Calu3 (cell line): ENCODE results near the gene SH3RF3. TPM values are rescaled to one million over a fixed set of nuclear protein-coding genes. Genes with fewer than 3 reads are reported as not detected.

Experiments used
- BruUV-seq: library from RNA; stranded (reverse); fragments of 400-500 nt; replicated peaks from 2 replicates; lab custom pipeline; 2021; lab: Mats Ljungman, UMichigan
- CTCF ChIA-PET: fragments of 300-600 bp; sonication (Branson Sonifier 250); formaldehyde crosslinking; loops from one replicate; lab custom pipeline; 2022; ENCODE audit warnings: antibody characterized with exemption; lab: Charles Lee
- DNase-seq: peaks from one replicate; pipeline ENCODE4 v3.0.0; 2022
- H3K27ac Mint-ChIP-seq: one replicate; pipeline ENCODE4 v1.8.0; 2022; ENCODE audit warnings: mixed read lengths; ENCODE audit not compliant: unreplicated experiment
- H3K27me3 Mint-ChIP-seq: one replicate; pipeline ENCODE4 v1.8.0; 2022; ENCODE audit warnings: mixed read lengths; ENCODE audit not compliant: unreplicated experiment
- H3K36me3 Mint-ChIP-seq: one replicate; pipeline ENCODE4 v1.8.0; 2022; ENCODE audit warnings: mild to moderate bottlenecking, moderate library complexity, mixed read lengths; ENCODE audit not compliant: insufficient read depth, unreplicated experiment
- H3K4me1 Mint-ChIP-seq: one replicate; pipeline ENCODE4 v1.8.0; 2022; ENCODE audit warnings: mild to moderate bottlenecking, low read depth, mixed read lengths; ENCODE audit not compliant: unreplicated experiment
- H3K4me3 Mint-ChIP-seq: one replicate; pipeline ENCODE4 v1.8.0; 2022; ENCODE audit warnings: mild to moderate bottlenecking, low read depth, moderate library complexity, mixed read lengths; ENCODE audit not compliant: unreplicated experiment
- H3K9me3 Mint-ChIP-seq: one replicate; pipeline ENCODE4 v1.8.0; 2022; ENCODE audit warnings: low read depth, mixed read lengths; ENCODE audit not compliant: unreplicated experiment
- intact Hi-C: fragments of 100-400 bp; cut with micrococcal nuclease; formaldehyde crosslinking; loops from one replicate; pipeline ENCODE4 v1.10.0; 2022; ENCODE audit not compliant: unreplicated experiment
- total RNA-seq: library from RNA; stranded (reverse); gene quantifications from 2 replicates; pipeline ENCODE4 v1.2.3, GENCODE V29; 2022
- TF ChIP-seq, protein P1 (sequence below): fragments of 200-600 bp; IDR thresholded peaks from one replicate; pipeline ENCODE4 v1.8.0; 2022; ENCODE audit warnings: antibody characterized with exemption; ENCODE audit not compliant: unreplicated experiment

SH3RF3 gene
- total RNA-seq, 1 experiment from 2014 or later: 0.17 TPM

- no peak for DNase-seq
- no peak overlapping the region for H3K27ac Mint-ChIP-seq
- no peaks in the 10 kb centered on the region for H3K36me3 Mint-ChIP-seq
- peaks cover 98% of the 10 kb centered on the region for H3K27me3 Mint-ChIP-seq
- TF ChIP-seq, protein P1, sequence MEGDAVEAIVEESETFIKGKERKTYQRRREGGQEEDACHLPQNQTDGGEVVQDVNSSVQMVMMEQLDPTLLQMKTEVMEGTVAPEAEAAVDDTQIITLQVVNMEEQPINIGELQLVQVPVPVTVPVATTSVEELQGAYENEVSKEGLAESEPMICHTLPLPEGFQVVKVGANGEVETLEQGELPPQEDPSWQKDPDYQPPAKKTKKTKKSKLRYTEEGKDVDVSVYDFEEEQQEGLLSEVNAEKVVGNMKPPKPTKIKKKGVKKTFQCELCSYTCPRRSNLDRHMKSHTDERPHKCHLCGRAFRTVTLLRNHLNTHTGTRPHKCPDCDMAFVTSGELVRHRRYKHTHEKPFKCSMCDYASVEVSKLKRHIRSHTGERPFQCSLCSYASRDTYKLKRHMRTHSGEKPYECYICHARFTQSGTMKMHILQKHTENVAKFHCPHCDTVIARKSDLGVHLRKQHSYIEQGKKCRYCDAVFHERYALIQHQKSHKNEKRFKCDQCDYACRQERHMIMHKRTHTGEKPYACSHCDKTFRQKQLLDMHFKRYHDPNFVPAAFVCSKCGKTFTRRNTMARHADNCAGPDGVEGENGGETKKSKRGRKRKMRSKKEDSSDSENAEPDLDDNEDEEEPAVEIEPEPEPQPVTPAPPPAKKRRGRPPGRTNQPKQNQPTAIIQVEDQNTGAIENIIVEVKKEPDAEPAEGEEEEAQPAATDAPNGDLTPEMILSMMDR: no peak
- no peak overlapping the region for H3K4me3 Mint-ChIP-seq
- no peaks in the 10 kb centered on the region for H3K4me1 Mint-ChIP-seq
- intact Hi-C loops: no loop called here
- CTCF ChIA-PET: no interaction called here
- no TSS peak for BruUV-seq
- no peaks in the 10 kb centered on the region for H3K9me3 Mint-ChIP-seq
These were observed 148.4 kb downstream of the SH3RF3 start for GRCh38 chr2:109277406-109277805.

GRCh38 chr2:109279243-109279860, 150.3 kb downstream of the SH3RF3 start:
- H3K9me3 Mint-ChIP-seq: no peaks in the 10 kb centered on the region
- intact Hi-C loops: no loop called here
- no peak for DNase-seq
- H3K27me3 Mint-ChIP-seq: peaks cover 98% of the 10 kb centered on the region
- TF ChIP-seq, protein P1: no peak
- no peaks in the 10 kb centered on the region for H3K4me1 Mint-ChIP-seq
- CTCF ChIA-PET: no interaction called here
- H3K27ac Mint-ChIP-seq: no peak overlapping the region
- H3K4me3 Mint-ChIP-seq: no peak overlapping the region
- H3K36me3 Mint-ChIP-seq: no peaks in the 10 kb centered on the region
- no TSS peak for BruUV-seq

DNA sequence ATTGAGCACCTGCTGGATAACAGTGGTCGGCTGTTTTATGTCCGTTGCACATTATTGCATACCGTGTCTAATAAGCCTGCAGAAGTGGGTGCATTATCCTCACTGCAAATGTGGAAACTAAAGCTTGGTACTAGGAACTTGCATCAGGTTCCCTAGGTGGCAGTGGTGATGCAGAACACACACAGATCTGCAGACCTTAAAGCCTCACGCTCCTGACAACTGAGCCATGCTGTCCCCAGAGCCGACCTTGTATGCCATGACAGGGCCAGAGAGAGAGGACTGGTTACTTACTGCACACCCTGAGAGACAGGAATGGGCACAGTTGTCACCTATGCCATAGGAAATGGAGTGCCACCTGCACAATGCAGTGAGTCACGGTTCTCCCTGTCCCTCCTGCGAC, 151.8 kb downstream of the SH3RF3 start:
- no peak for DNase-seq
- intact Hi-C loops: no loop called here
- no peak overlapping the region for H3K27ac Mint-ChIP-seq
- H3K4me3 Mint-ChIP-seq: no peak overlapping the region
- no peaks in the 10 kb centered on the region for H3K9me3 Mint-ChIP-seq
- H3K36me3 Mint-ChIP-seq: no peaks in the 10 kb centered on the region
- peaks cover 99% of the 10 kb centered on the region for H3K27me3 Mint-ChIP-seq
- CTCF ChIA-PET: no interaction called here
- H3K4me1 Mint-ChIP-seq: no peaks in the 10 kb centered on the region
- TF ChIP-seq, protein P1: no peak
- no TSS peak for BruUV-seq

- intact Hi-C loops: no loop called here
- no TSS peak for BruUV-seq
- no peaks in the 10 kb centered on the region for H3K9me3 Mint-ChIP-seq
These were observed 153.4 kb downstream of the SH3RF3 start for GRCh38 chr2:109282360-109282759.

More at GRCh38 chr2:109282360-109282759, 153.4 kb downstream of the SH3RF3 start:
- TF ChIP-seq, protein P1: no peak
- H3K4me1 Mint-ChIP-seq: no peaks in the 10 kb centered on the region
- H3K27ac Mint-ChIP-seq: no peak overlapping the region
- no peak for DNase-seq
- CTCF ChIA-PET: no interaction called here
- peaks cover 99% of the 10 kb centered on the region for H3K27me3 Mint-ChIP-seq
- H3K4me3 Mint-ChIP-seq: no peak overlapping the region
- H3K36me3 Mint-ChIP-seq: no peaks in the 10 kb centered on the region
